ENCODE results near the gene DCP1B. TPM values are rescaled to one million over a fixed set of nuclear protein-coding genes. Genes with fewer than 3 reads are reported as not detected.

Gene DCP1B
- polyA plus RNA-seq, 2 of the 4 experiments (the other 2 are of a cell fraction), result 7.7 to 19.2 TPM

DNA sequence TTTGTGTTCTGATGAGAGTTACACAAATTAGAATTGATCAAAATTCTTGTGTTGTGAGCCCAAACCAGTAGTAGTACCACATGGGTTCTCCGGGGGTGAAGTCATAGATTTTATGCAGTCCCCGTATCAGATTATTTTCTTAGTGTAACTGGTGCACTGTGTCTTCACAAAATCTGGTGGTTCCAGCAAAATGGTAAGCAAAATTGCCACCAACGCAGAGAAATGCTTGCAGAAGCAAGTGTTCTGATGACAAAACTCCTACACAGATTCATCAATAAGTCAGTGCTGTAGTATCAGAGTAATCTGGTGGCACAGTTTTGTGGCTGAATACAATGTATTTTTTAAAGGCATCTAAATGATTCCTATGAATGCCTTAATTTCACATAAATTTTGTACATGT is 84.5 kb downstream of the DCP1B start:
- ChIA-PET POLR2A (no interaction called here), CTCF (interaction anchor here (1.4 to 5.0 kb wide), 2 partner anchors 20 kb away, joined by 5 to 22 read pairs; no protein-coding TSS in a partner anchor)
- WGBS (ENCODE audit: missing lambda C conversion rate), result 67% methylated on average over 3 of the region's 3 CpGs
- Histone ChIP-seq H3K4me2 (no peak overlapping the region), H3K4me1 (no peaks in the 10 kb centered on the region), H3K27ac (no peak overlapping the region), H3K9me3 (no peaks in the 10 kb centered on the region), H3K4me3 (no peak overlapping the region)
- DNase-seq (ENCODE audit: low read depth in 1 of 2, low spot score in 1 of 2), result no peak
- TF ChIP-seq, protein P1, sequence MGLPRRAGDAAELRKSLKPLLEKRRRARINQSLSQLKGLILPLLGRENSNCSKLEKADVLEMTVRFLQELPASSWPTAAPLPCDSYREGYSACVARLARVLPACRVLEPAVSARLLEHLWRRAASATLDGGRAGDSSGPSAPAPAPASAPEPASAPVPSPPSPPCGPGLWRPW (IDR thresholded peaks at IDR 0.05), result no peak
- no peak for TF ChIP-seq EP300 (IDR thresholded peaks at IDR 0.05)
- TF ChIP-seq POLR2A (IDR thresholded peaks at IDR 0.05; ENCODE audit: low read length), result no peak
- TF ChIP-seq, protein P2, sequence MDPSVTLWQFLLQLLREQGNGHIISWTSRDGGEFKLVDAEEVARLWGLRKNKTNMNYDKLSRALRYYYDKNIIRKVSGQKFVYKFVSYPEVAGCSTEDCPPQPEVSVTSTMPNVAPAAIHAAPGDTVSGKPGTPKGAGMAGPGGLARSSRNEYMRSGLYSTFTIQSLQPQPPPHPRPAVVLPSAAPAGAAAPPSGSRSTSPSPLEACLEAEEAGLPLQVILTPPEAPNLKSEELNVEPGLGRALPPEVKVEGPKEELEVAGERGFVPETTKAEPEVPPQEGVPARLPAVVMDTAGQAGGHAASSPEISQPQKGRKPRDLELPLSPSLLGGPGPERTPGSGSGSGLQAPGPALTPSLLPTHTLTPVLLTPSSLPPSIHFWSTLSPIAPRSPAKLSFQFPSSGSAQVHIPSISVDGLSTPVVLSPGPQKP (IDR thresholded peaks at IDR 0.05; ENCODE audit: low read depth, low read length), result no peak
- no peak for TF ChIP-seq ZNF302 (CRISPR knock-in tag; IDR thresholded peaks at IDR 0.05)
- TF ChIP-seq, protein P3, sequence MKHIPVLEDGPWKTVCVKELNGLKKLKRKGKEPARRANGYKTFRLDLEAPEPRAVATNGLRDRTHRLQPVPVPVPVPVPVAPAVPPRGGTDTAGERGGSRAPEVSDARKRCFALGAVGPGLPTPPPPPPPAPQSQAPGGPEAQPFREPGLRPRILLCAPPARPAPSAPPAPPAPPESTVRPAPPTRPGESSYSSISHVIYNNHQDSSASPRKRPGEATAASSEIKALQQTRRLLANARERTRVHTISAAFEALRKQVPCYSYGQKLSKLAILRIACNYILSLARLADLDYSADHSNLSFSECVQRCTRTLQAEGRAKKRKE (CRISPR knock-in tag; IDR thresholded peaks at IDR 0.05; ENCODE audit: low read depth), result no peak
- no peak for ATAC-seq
- FAIRE-seq, result no peak

- Histone ChIP-seq H3K9me3 (no peaks in the 10 kb centered on the region), H3K27ac (no peak overlapping the region), H3K4me3 (no peak overlapping the region), H3K4me1 (no peaks in the 10 kb centered on the region), H3K4me2 (no peak overlapping the region)
- FAIRE-seq (no peak), DNase-seq (ENCODE audit: low read depth in 1 of 2, low spot score in 1 of 2) (no peak), ATAC-seq (no peak)
- TF ChIP-seq EHMT2 (IDR thresholded peaks at IDR 0.05; ENCODE audit: low read depth), result no peak
- TF ChIP-seq, protein P4, sequence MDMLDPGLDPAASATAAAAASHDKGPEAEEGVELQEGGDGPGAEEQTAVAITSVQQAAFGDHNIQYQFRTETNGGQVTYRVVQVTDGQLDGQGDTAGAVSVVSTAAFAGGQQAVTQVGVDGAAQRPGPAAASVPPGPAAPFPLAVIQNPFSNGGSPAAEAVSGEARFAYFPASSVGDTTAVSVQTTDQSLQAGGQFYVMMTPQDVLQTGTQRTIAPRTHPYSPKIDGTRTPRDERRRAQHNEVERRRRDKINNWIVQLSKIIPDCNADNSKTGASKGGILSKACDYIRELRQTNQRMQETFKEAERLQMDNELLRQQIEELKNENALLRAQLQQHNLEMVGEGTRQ (IDR thresholded peaks at IDR 0.05), result no peak
- WGBS (ENCODE audit: missing lambda C conversion rate), result 58% methylated on average over 5 of the region's 5 CpGs
- CTCF ChIA-PET, result interaction anchor here (5.0 kb wide), 1 partner anchor 21 kb away, joined by 22 read pairs; no protein-coding TSS in a partner anchor
- POLR2A ChIA-PET, result no interaction called here
Observed at GRCh38 chr12:1919284-1919683, 85.0 kb downstream of the DCP1B start.

- ATAC-seq, result no peak
- FAIRE-seq, result no peak
- CTCF ChIA-PET, result interaction anchor here (1.1 to 5.0 kb wide), 2 partner anchors 21 to 124 kb away, joined by 4 to 22 read pairs; no protein-coding TSS in a partner anchor
- POLR2A ChIA-PET, result no interaction called here
- 34% methylated on average over 6 of the region's 6 CpGs for WGBS (ENCODE audit: missing lambda C conversion rate)
- H3K4me3 ChIP-seq, result no peak overlapping the region
- no peak overlapping the region for H3K27ac ChIP-seq
- H3K9me3 ChIP-seq, result no peaks in the 10 kb centered on the region
- H3K4me2 ChIP-seq, result no peak overlapping the region
- H3K4me1 ChIP-seq, result no peaks in the 10 kb centered on the region
- TF ChIP-seq, protein P4 (IDR thresholded peaks at IDR 0.05), result no peak
- TF ChIP-seq MYC (IDR thresholded peaks at IDR 0.05; ENCODE audit: borderline replicate concordance, low read length) (no peak), EHMT2 (IDR thresholded peaks at IDR 0.05; ENCODE audit: low read depth) (no peak), FOSL2 (IDR thresholded peaks at IDR 0.05) (no peak), FOSL2 (CRISPR knock-in tag; IDR thresholded peaks at IDR 0.05) (no peak), RARB (CRISPR knock-in tag; IDR thresholded peaks at IDR 0.05) (no peak)
- DNase-seq (ENCODE audit: low read depth in 1 of 2, low spot score in 1 of 2), result no peak
Observed at GRCh38 chr12:1918884-1919236, 85.4 kb downstream of the DCP1B start.

DNA sequence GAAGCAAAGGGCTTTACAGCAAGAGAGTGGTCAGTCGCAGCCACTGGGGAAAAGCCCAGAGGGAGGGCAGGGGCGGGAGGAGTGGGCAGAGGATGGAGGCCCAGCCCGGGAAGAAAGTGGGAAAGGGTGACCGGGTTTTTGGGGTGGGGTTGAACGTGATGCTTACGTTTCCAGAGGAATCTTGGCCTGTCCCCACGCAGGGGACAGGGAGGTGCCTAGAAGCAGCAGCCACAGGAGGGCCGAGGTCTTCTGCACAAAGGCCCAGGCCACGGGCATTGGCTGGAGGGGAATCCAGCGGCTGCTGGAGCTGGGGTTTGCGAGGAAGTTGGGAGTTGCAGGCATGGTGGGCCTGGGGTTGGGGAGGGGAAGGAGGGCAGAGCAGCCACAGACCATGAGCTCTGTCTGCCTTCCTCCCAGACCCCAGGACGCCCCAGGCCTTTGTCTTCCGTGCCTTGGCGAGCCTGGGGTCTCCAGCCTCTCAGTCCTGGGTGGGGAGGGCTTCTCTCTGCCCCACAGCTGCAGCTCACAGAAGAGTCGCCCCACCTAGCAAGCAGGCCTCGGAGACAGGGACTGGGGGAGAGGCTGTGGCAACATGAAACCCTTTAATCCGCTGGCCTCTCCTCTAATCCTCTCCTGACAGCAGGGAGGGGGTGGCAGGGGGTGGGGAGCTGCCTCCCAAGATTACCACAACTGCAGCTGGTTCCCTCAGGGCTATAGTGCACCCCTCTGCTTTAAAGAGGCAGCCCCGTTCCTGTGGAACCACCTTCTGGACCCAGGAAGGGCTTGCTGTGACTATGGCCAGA is 86.0 kb downstream of the DCP1B start, which contains the start of gene CACNA2D4:
Gene CACNA2D4, minus strand, starts transcription at position 572 of the 803 bp plus-strand sequence. Its CDS starts 179 bp downstream, at position 393.
- ChIA-PET POLR2A (no interaction called here), CTCF (interaction anchor here (1.1 to 5.0 kb wide), 2 partner anchors 22 to 123 kb away, joined by 4 to 22 read pairs; no protein-coding TSS in a partner anchor)
- 45% methylated on average over 18 of the region's 18 CpGs for WGBS (ENCODE audit: missing lambda C conversion rate)
- no peak for ATAC-seq
- TF ChIP-seq FOSB (CRISPR knock-in tag; IDR thresholded peaks at IDR 0.05) (no peak), SMC3 (IDR thresholded peaks at IDR 0.05) (no peak), EHMT2 (IDR thresholded peaks at IDR 0.05; ENCODE audit: low read depth) (no peak), RARB (CRISPR knock-in tag; IDR thresholded peaks at IDR 0.05) (no peak), KDM5A (IDR thresholded peaks at IDR 0.05) (no peak), MAX (IDR thresholded peaks at IDR 0.05) (no peak), RNF2 (IDR thresholded peaks at IDR 0.05; ENCODE audit: borderline replicate concordance, low read depth) (no peak)
- TF ChIP-seq, protein P2 (IDR thresholded peaks at IDR 0.05; ENCODE audit: low read depth, low read length), result no peak
- TF ChIP-seq, protein P5, sequence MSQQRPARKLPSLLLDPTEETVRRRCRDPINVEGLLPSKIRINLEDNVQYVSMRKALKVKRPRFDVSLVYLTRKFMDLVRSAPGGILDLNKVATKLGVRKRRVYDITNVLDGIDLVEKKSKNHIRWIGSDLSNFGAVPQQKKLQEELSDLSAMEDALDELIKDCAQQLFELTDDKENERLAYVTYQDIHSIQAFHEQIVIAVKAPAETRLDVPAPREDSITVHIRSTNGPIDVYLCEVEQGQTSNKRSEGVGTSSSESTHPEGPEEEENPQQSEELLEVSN (IDR thresholded peaks at IDR 0.05; ENCODE audit: borderline replicate concordance, low read depth), result no peak
- no peaks in the 10 kb centered on the region for H3K9me3 ChIP-seq
- no peak for DNase-seq (ENCODE audit: low read depth in 1 of 2, low spot score in 1 of 2)
- FAIRE-seq, result no peak
- no peak within 1 kb of the TSS for H3K4me3 ChIP-seq
- H3K4me2 ChIP-seq, result no peak within 1 kb of the TSS
- H3K27ac ChIP-seq, result no peak within 1 kb of the TSS
- no peaks in the 10 kb centered on the region for H3K4me1 ChIP-seq
